ENCODE data around the gene ZNF441. TPM values are rescaled to one million over a fixed set of nuclear protein-coding genes. Genes with fewer than 3 reads are reported as not detected.
"Not testable (repeated sequence)": the region's sequence is repeated elsewhere in the genome, so short reads cannot be mapped to it uniquely, and the experiment has no call there.

ZNF441 gene
- total RNA-seq, 2 experiments from 2014 or later: 2.6 to 4.1 TPM

GRCh38 chr19:11769995-11770394 is 3.2 kb downstream of the ZNF441 start:
- ChIA-PET CTCF (no interaction called here), POLR2A (no interaction called here)
- Mint-ChIP-seq H3K4me3 (no peak overlapping the region), H3K27ac (no peak overlapping the region), H3K36me3 (ENCODE audit: low read depth) (peaks cover 83% of the 10 kb centered on the region), H3K4me1 (ENCODE audit: low read depth) (peaks cover 23% of the 10 kb centered on the region), H3K9me3 (peaks cover 26% of the 10 kb centered on the region), H3K27me3 (no peaks in the 10 kb centered on the region)
- Histone ChIP-seq H3K27ac (ENCODE audit: low read depth in 1 of 2, low read length in 2 of 2) (no peak overlapping the region), H3K36me3 (ENCODE audit: insufficient read depth, low read length) (no peaks in the 10 kb centered on the region), H3K4me1 (ENCODE audit: insufficient read depth, low read length) (peaks cover 23% of the 10 kb centered on the region), H3K4me3 (ENCODE audit: low read length) (no peak overlapping the region), H3K9me3 (ENCODE audit: control insufficient read depth in 1 of 2, insufficient read depth in 1 of 2, low read length in 2 of 2) (peaks cover 30 to 37% of the 10 kb centered on the region in 2 experiments), H3K27me3 (ENCODE audit: control insufficient read depth in 1 of 2, insufficient read depth in 2 of 2, low read length in 2 of 2) (no peaks in the 10 kb centered on the region)
- TF ChIP-seq CTCF (IDR thresholded peaks at IDR 0.05): no peak
- DNase-seq: no peak
- no peak for ATAC-seq (ENCODE audit: poor library complexity)
- intact Hi-C loops (cut with DNase I, micrococcal nuclease): no loop called here

GRCh38 chr19:11771520-11771919 is 4.7 kb downstream of the ZNF441 start:
- H3K27me3 Mint-ChIP-seq; intact Hi-C loops (cut with DNase I, micrococcal nuclease); POLR2A ChIA-PET; ATAC-seq (ENCODE audit: poor library complexity); H3K4me3 Mint-ChIP-seq; CTCF ChIA-PET; H3K4me3 ChIP-seq (ENCODE audit: low read length); H3K27ac Mint-ChIP-seq; H3K36me3 ChIP-seq (ENCODE audit: insufficient read depth, low read length); H3K27me3 ChIP-seq (ENCODE audit: control insufficient read depth in 1 of 2, insufficient read depth in 2 of 2, low read length in 2 of 2); H3K27ac ChIP-seq (ENCODE audit: low read depth in 1 of 2, low read length in 2 of 2): not testable (repeated sequence)
- H3K36me3 Mint-ChIP-seq (ENCODE audit: low read depth): peaks cover 93% of the 10 kb centered on the region
- H3K9me3 Mint-ChIP-seq: peaks cover 26% of the 10 kb centered on the region
- H3K4me1 Mint-ChIP-seq (ENCODE audit: low read depth): peaks cover 22% of the 10 kb centered on the region
- Histone ChIP-seq H3K4me1 (ENCODE audit: insufficient read depth, low read length) (peaks cover 18% of the 10 kb centered on the region), H3K9me3 (ENCODE audit: control insufficient read depth in 1 of 2, insufficient read depth in 1 of 2, low read length in 2 of 2) (peaks cover 40 to 51% of the 10 kb centered on the region in 2 experiments)
- DNase-seq: peak in 1 of 14 experiments; percentile 9

- Histone ChIP-seq H3K36me3 (ENCODE audit: insufficient read depth, low read length) (peaks cover 45% of the 10 kb centered on the region), H3K9me3 (ENCODE audit: control insufficient read depth in 1 of 2, insufficient read depth in 1 of 2, low read length in 2 of 2) (peaks cover 43 to 93% of the 10 kb centered on the region in 2 experiments)
- CTCF ChIA-PET; H3K27ac ChIP-seq (ENCODE audit: low read depth in 1 of 2, low read length in 2 of 2); H3K27me3 ChIP-seq (ENCODE audit: control insufficient read depth in 1 of 2, insufficient read depth in 2 of 2, low read length in 2 of 2); intact Hi-C loops (cut with DNase I, micrococcal nuclease); H3K4me1 Mint-ChIP-seq (ENCODE audit: low read depth); H3K27ac Mint-ChIP-seq; POLR2A ChIA-PET; H3K4me1 ChIP-seq (ENCODE audit: insufficient read depth, low read length); H3K4me3 ChIP-seq (ENCODE audit: low read length); DNase-seq; H3K4me3 Mint-ChIP-seq; H3K27me3 Mint-ChIP-seq; ATAC-seq (ENCODE audit: poor library complexity): not testable (repeated sequence)
- Mint-ChIP-seq H3K9me3 (peaks cover 25% of the 10 kb centered on the region), H3K36me3 (ENCODE audit: low read depth) (peaks cover 97% of the 10 kb centered on the region)
These were observed 9.9 kb downstream of the ZNF441 start for GRCh38 chr19:11776669-11777068.

GRCh38 chr19:11780431-11781020 is 13.7 kb downstream of the ZNF441 start:
- Histone ChIP-seq H3K4me3 (ENCODE audit: low read length) (no peak overlapping the region), H3K27me3 (ENCODE audit: control insufficient read depth in 1 of 2, insufficient read depth in 2 of 2, low read length in 2 of 2) (no peaks in the 10 kb centered on the region), H3K27ac (ENCODE audit: low read depth in 1 of 2, low read length in 2 of 2) (no peak overlapping the region), H3K4me1 (ENCODE audit: insufficient read depth, low read length) (no peaks in the 10 kb centered on the region), H3K9me3 (ENCODE audit: control insufficient read depth in 1 of 2, insufficient read depth in 1 of 2, low read length in 2 of 2) (peaks cover 36 to 98% of the 10 kb centered on the region in 2 experiments), H3K36me3 (ENCODE audit: insufficient read depth, low read length) (peaks cover 46% of the 10 kb centered on the region)
- ATAC-seq (ENCODE audit: poor library complexity): no peak
- peaks cover 22% of the 10 kb centered on the region for H3K9me3 Mint-ChIP-seq
- H3K27me3 Mint-ChIP-seq: no peaks in the 10 kb centered on the region
- no peak overlapping the region for H3K4me3 Mint-ChIP-seq
- POLR2A ChIA-PET: no interaction called here
- no peak for TF ChIP-seq CTCF (IDR thresholded peaks at IDR 0.05)
- intact Hi-C loops (cut with DNase I, micrococcal nuclease): no loop called here
- CTCF ChIA-PET: no interaction called here
- no peak for DNase-seq
- peaks cover 94% of the 10 kb centered on the region for H3K36me3 Mint-ChIP-seq (ENCODE audit: low read depth)
- no peaks in the 10 kb centered on the region for H3K4me1 Mint-ChIP-seq (ENCODE audit: low read depth)
- H3K27ac Mint-ChIP-seq: no peak overlapping the region

Data from CD4-positive, alpha-beta T cell (primary cell).